SK-N-SH (cell line): ENCODE results near the gene RFC5. TPM values are rescaled to one million over a fixed set of nuclear protein-coding genes. Genes with fewer than 3 reads are reported as not detected.

Experiments used
- CTCF ChIA-PET: fragments of 300-600, 350-600 bp; formaldehyde crosslinking; extraction: SDS; loops from one replicate; lab custom pipeline; 2021; lab: Yijun Ruan, JAX
- POLR2A ChIA-PET: fragments of 350-600 bp; sonication (Branson Sonifier 250); formaldehyde crosslinking; extraction: SDS; loops from one replicate; lab custom pipeline; 2020; ENCODE audit warnings: antibody characterized with exemption, inconsistent platforms; lab: Yijun Ruan, JAX
- DNase-seq: peaks from one replicate; pipeline ENCODE4 v3.0.0; 2012
- H2AFZ ChIP-seq: fragments of 200-600 bp; sonication (generic); 2 replicates; pipeline ENCODE4 v1.8.1; 2016; ENCODE audit warnings: antibody characterized with exemption, mild to moderate bottlenecking, low read depth
- H3F3A ChIP-seq: fragments of 200-600 bp; sonication (generic); replicated peaks from 2 replicates; pipeline ENCODE3; 2016; ENCODE audit warnings: antibody characterized with exemption, mild to moderate bottlenecking; ENCODE audit not compliant: insufficient read depth
- H3K27ac ChIP-seq, 2 experiments: fragments of 200-500 bp in 1 of 2; fragments of 200-600 bp in 1 of 2; sonication (Bioruptor generic) in 1 of 2; sonication (generic), shearing (Covaris generic) in 1 of 2; 2 replicates each; pipeline versions ENCODE4 v1.5.1 to v1.6.1; 2014 to 2016; ENCODE audit warnings: low read depth in 2 of 2, inconsistent platforms in 1 of 2, low read length in 1 of 2, mild to moderate bottlenecking in 1 of 2, mixed read lengths in 1 of 2
- H3K27me3 ChIP-seq: fragments of 200-600 bp; sonication (generic), shearing (Covaris generic); 2 replicates; pipeline ENCODE4 v1.6.1; 2016; ENCODE audit warnings: mixed run types; ENCODE audit not compliant: insufficient read depth
- H3K36me3 ChIP-seq, 2 experiments: fragments of 200-500 bp in 1 of 2; fragments of 200-600 bp in 1 of 2; sonication (Bioruptor generic) in 1 of 2; sonication (generic) in 1 of 2; replicated peaks in 1 of 2; 2 replicates each; pipeline versions ENCODE3 to v1.5.1; 2014 to 2016; ENCODE audit warnings: low read length in 1 of 2, mild to moderate bottlenecking in 1 of 2; ENCODE audit not compliant: insufficient read depth in 2 of 2, control insufficient read depth in 1 of 2
- H3K4me1 ChIP-seq, 2 experiments: fragments of 200-500 bp in 1 of 2; fragments of 200-600 bp in 1 of 2; sonication (Bioruptor generic) in 1 of 2; sonication (generic), shearing (Covaris generic) in 1 of 2; 2 replicates each; pipeline versions ENCODE4 v1.5.1 to v1.6.1; 2014 to 2016; ENCODE audit warnings: low read depth in 1 of 2, low read length in 1 of 2, mixed run types in 1 of 2; ENCODE audit not compliant: insufficient read depth in 2 of 2, control insufficient read depth in 1 of 2
- H3K4me2 ChIP-seq: fragments of 200-600 bp; sonication (generic), shearing (Covaris generic); 2 replicates; pipeline ENCODE4 v1.6.1; 2017; ENCODE audit warnings: mixed run types
- H3K4me3 ChIP-seq, 2 experiments: fragments of 200-500 bp in 1 of 2; fragments of 200-600 bp in 1 of 2; sonication (Bioruptor generic) in 1 of 2; sonication (generic), shearing (Covaris generic) in 1 of 2; 2 replicates each; pipeline versions ENCODE4 v1.5.1 to v1.8.1; 2014 to 2016; ENCODE audit warnings: low read depth in 2 of 2, inconsistent platforms in 1 of 2, low read length in 1 of 2, mild to moderate bottlenecking in 1 of 2, mixed read lengths in 1 of 2, moderate library complexity in 1 of 2
- H3K79me2 ChIP-seq: fragments of 200-600 bp; sonication (generic); 2 replicates; pipeline ENCODE4 v1.8.1; 2017; ENCODE audit warnings: mild to moderate bottlenecking; ENCODE audit not compliant: insufficient read depth
- H3K9ac ChIP-seq: fragments of 200-600 bp; sonication (generic); 2 replicates; pipeline ENCODE4 v1.6.1; 2017; ENCODE audit warnings: mixed run types
- H3K9me2 ChIP-seq: fragments of 200-600 bp; sonication (generic); 2 replicates; pipeline ENCODE4 v1.6.1; 2017; ENCODE audit warnings: mixed run types
- H3K9me3 ChIP-seq: fragments of 200-600 bp; sonication (generic); 2 replicates; pipeline ENCODE4 v1.6.1; 2017; ENCODE audit warnings: mixed run types, mild to moderate bottlenecking, moderate library complexity
- H4K20me1 ChIP-seq: fragments of 200-600 bp; sonication (generic); 2 replicates; pipeline ENCODE4 v1.6.1; 2017; ENCODE audit warnings: mild to moderate bottlenecking, mixed run types; ENCODE audit not compliant: insufficient read depth
- CHD2 ChIP-seq: fragments of 150-350 bp; IDR thresholded peaks from 2 replicates; pipeline ENCODE4 v1.6.1; 2018; ENCODE audit warnings: low read length; ENCODE audit not compliant: partially characterized antibody
- CTCF ChIP-seq: fragments of 200-600 bp; sonication (generic); IDR thresholded peaks from 2 replicates; pipeline ENCODE4 v1.6.1; 2017; ENCODE audit warnings: antibody characterized with exemption, mild to moderate bottlenecking, moderate library complexity
- ELF1 ChIP-seq: IDR thresholded peaks from 2 replicates; pipeline ENCODE4 v1.4.0; 2012
- FOXJ3 ChIP-seq: sonication (generic); formaldehyde crosslinking; IDR thresholded peaks from 2 replicates; pipeline ENCODE4 v1.5.1; 2020; ENCODE audit warnings: mild to moderate bottlenecking, missing genetic modification reagents
- GABPA ChIP-seq: IDR thresholded peaks from 2 replicates; pipeline ENCODE4 v1.4.0; 2012; ENCODE audit warnings: low read depth, mild to moderate bottlenecking
- IRF3 ChIP-seq: fragments of 150-350 bp; IDR thresholded peaks from 2 replicates; pipeline ENCODE4 v1.6.1; 2016; ENCODE audit warnings: mild to moderate bottlenecking, low read depth, low read length
- MAX ChIP-seq: IDR thresholded peaks from 2 replicates; pipeline ENCODE4 v1.4.0; 2012; ENCODE audit warnings: low read depth
- MXI1 ChIP-seq: IDR thresholded peaks from 2 replicates; pipeline ENCODE4 v1.6.1; 2012; ENCODE audit warnings: mild to moderate bottlenecking, low read depth, low read length, improper control_type of control experiment
- POLR2AphosphoS5 ChIP-seq: IDR thresholded peaks from 2 replicates; pipeline ENCODE4 v1.6.1; 2012; ENCODE audit warnings: low read depth, low read length
- RAD21 ChIP-seq: IDR thresholded peaks from 2 replicates; pipeline ENCODE4 v1.6.1; 2012; ENCODE audit warnings: mild to moderate bottlenecking, low read length
- RCOR1 ChIP-seq: fragments of 150-350 bp; IDR thresholded peaks from 2 replicates; pipeline ENCODE4 v1.6.1; 2017; ENCODE audit warnings: antibody characterized with exemption, low read length
- SIN3A ChIP-seq: IDR thresholded peaks from 2 replicates; pipeline ENCODE4 v1.6.1; 2012; ENCODE audit warnings: low read depth, mild to moderate bottlenecking, low read length, moderate library complexity, borderline replicate concordance
- TAF1 ChIP-seq: IDR thresholded peaks from 2 replicates; pipeline ENCODE4 v1.6.1; 2012; ENCODE audit warnings: low read depth, mild to moderate bottlenecking, low read length, moderate library complexity, borderline replicate concordance
- USF1 ChIP-seq: IDR thresholded peaks from 2 replicates; pipeline ENCODE4 v1.4.0; 2012; ENCODE audit warnings: low read depth, borderline replicate concordance
- USF2 ChIP-seq: fragments of 150-350 bp; IDR thresholded peaks from 2 replicates; pipeline ENCODE4 v1.6.1; 2017; ENCODE audit warnings: antibody characterized with exemption, low read length, low read depth, borderline replicate concordance
- YY1 ChIP-seq: IDR thresholded peaks from 2 replicates; pipeline ENCODE4 v1.4.0; 2012; ENCODE audit warnings: low read depth, mild to moderate bottlenecking
- ZBTB33 ChIP-seq: IDR thresholded peaks from 2 replicates; pipeline ENCODE4 v1.4.0; 2012; ENCODE audit warnings: low read depth, borderline replicate concordance
- WGBS: methylation state at CpG from one replicate; pipeline ENCODE4 v1.1.6; 2017; ENCODE audit warnings: low lambda C conversion rate; 5-methylcytosine and 5-hydroxymethylcytosine counted together
- polyA plus RNA-seq, 3 experiments: library from polyadenylated mRNA; depleted of rRNA; stranded (reverse); fragments of >200 nt; gene quantifications; 2 replicates each; pipeline ENCODE4 v1.2.3, GENCODE V29; 2012

The RFC5 gene
- 15.3 and 16.0 TPM in 2 replicates for polyA plus RNA-seq (2012; rRNA removed)
- 11.6 and 13.2 TPM in 2 replicates for polyA plus RNA-seq (2012; cell fraction: cytosol; rRNA removed)
- 29.4 and 32.5 TPM in 2 replicates for polyA plus RNA-seq (2012; cell fraction: nucleus; rRNA removed)

- Histone ChIP-seq H3K27ac (peak within 1 kb of the TSS; percentile 9 to 63; a peak in 2 of 4 replicates), H3K27me3 (no peaks in the 10 kb centered on the region), H3K9me3 (no peaks in the 10 kb centered on the region), H3K36me3 (peaks cover 12 to 19% of the 10 kb centered on the region in 2 experiments), H3K4me3 (peak within 1 kb of the TSS; percentile 83 to 87), H3K79me2 (peaks cover 21% of the 10 kb centered on the region), H3K9ac (peak within 1 kb of the TSS; percentile 87), H3K9me2 (no peaks in the 10 kb centered on the region), H3K4me1 (peaks cover 0 to 10% of the 10 kb centered on the region in 2 experiments; a peak in 3 of 4 replicates), H3K4me2 (peak within 1 kb of the TSS; percentile 85), H4K20me1 (no peaks in the 10 kb centered on the region), H2AFZ (peak within 1 kb of the TSS; percentile 90), H3F3A (no peaks in the 10 kb centered on the region)
- POLR2A ChIA-PET: interaction anchor here (0.6 to 1.4 kb wide), 5 partner anchors 13 to 45 kb away, joined by 3 read pairs; no protein-coding TSS in a partner anchor
- peak; percentile 98 for DNase-seq
- 2% methylated on average over 21 of the region's 61 CpGs for WGBS
- CTCF ChIA-PET: interaction anchor here (0.8 to 1.2 kb wide), 3 partner anchors 47 to 143 kb away, joined by 3 to 8 read pairs (median 3); no protein-coding TSS in a partner anchor
- TF ChIP-seq CHD2 (peak; percentile 100), YY1 (no peak), USF1 (no peak), TAF1 (peak; percentile 79), POLR2AphosphoS5 (peak; percentile 80), RCOR1 (0 out of 2 replicates have a peak, but pooled peaks have one; percentile 14), RAD21 (peak; percentile 15), FOXJ3 (CRISPR knock-in tag) (0 out of 2 replicates have a peak, but pooled peaks have one; percentile 45), ZBTB33 (peak; percentile 99), GABPA (peak; percentile 77), CTCF (no peak), USF2 (no peak), MAX (peak; percentile 69; the same call in 1 of the 2 replicates), ELF1 (peak; percentile 72), SIN3A (peak; percentile 99), IRF3 (no peak), MXI1 (peak; percentile 99)
These were observed at the start of gene RFC5 for GRCh38 chr12:118016424-118017264. Gene RFC5, plus strand, starts transcription at chr12:118016703. Its CDS starts 125 bp downstream, at chr12:118016828.
